ENCODE results near the gene EHF. TPM values are rescaled to one million over a fixed set of nuclear protein-coding genes. Genes with fewer than 3 reads are reported as not detected.
A peak's percentile ranks its signal among the peaks of the same experiment; 100 is the strongest.

Gene EHF
- total RNA-seq, 2 donors from 2014 or later, result 0.22 TPM; not detected in 1

DNA sequence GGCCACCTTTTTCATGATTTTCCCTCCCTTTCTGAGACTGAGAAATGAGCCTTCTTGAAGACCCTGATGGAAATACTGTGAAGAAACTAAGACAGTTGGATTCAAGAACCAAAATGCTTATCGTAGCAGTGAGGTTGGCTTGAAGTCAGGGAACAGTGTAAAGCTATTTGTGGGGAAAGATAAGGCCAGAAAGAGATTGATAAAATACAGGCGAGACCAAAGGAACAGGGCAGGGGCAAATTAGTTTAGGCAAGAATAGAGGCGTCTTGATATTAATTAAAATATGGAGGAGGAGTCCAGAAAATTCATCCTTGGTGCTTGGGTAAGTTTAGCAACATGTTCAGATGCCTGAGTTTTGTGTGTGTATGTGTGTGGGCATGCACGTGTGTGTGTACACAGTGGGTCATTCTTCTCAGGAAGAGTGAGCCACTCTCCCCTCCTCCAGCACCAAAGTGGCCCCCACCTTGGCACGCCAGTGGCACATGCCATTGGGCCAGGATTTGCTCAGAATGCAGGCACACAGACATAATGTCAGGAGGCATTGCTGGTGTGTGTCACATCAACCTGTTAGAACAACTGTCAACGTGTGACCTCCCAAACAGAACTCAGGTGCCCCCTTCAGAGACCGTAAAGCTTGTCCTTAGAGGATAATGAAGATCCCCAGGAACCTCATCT is 3.9 kb upstream of the EHF start:
- Histone ChIP-seq H3K4me1 (ENCODE audit: control insufficient read depth, insufficient read depth, low read length) (peaks cover 16% of the 10 kb centered on the region), H3K4me3 (ENCODE audit: low read length) (no peak overlapping the region), H3K27ac (ENCODE audit: low read depth, low read length) (no peak overlapping the region), H3K27me3 (ENCODE audit: control insufficient read depth, insufficient read depth, low read length, poor library complexity, severe bottlenecking) (no peaks in the 10 kb centered on the region), H3K9ac (ENCODE audit: extremely low read depth, low read length, poor library complexity, severe bottlenecking) (no peak overlapping the region), H3K9me3 (ENCODE audit: control insufficient read depth, low read length) (no peaks in the 10 kb centered on the region), H3K36me3 (ENCODE audit: control insufficient read depth, insufficient read depth, low read length) (no peaks in the 10 kb centered on the region)
- TF ChIP-seq CTCF (conservative IDR thresholded peaks at IDR 0.05), result no peak
- no peak for DNase-seq
- 88 to 94% methylated on average over 5 to 7 of the region's 7 CpGs for WGBS, 2 experiments (ENCODE audit: insufficient coverage in 1 of 2, insufficient read length in 1 of 2)
- Mint-ChIP-seq H3K27ac (no peak overlapping the region), H3K4me1 (peaks cover 72% of the 10 kb centered on the region), H3K9me3 (no peaks in the 10 kb centered on the region), H3K4me3 (no peak overlapping the region), H3K27me3 (ENCODE audit: insufficient read depth) (no peaks in the 10 kb centered on the region), H3K36me3 (ENCODE audit: low read depth) (no peaks in the 10 kb centered on the region)

DNA sequence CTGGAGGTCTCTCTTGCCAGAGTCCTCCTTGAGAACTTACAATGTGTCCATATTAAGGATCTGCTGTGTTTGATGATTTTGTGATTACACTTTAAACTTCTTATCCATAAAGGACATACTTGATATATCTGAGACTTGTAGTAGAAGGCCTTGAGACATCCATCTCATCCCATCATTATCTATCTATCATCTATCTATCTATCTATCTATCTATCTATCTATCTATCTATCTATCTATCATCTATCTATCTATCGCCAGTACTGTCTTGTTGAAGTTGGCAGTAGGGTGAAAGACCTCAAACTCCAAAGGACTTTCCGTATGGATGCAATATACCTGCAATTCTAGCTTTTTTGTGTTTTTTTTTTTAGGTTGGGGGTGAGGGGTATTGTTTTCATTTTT is 2.5 kb upstream of the EHF start:
- no peak overlapping the region for H3K9ac ChIP-seq (ENCODE audit: extremely low read depth, low read length, poor library complexity, severe bottlenecking)
- H3K4me3 ChIP-seq (ENCODE audit: low read length), result peak overlapping the region; percentile 37
- DNase-seq, result no peak
- TF ChIP-seq CTCF (conservative IDR thresholded peaks at IDR 0.05), result no peak
- no peaks in the 10 kb centered on the region for H3K9me3 Mint-ChIP-seq
- H3K4me1 ChIP-seq (ENCODE audit: control insufficient read depth, insufficient read depth, low read length), result peaks cover 16% of the 10 kb centered on the region
- H3K36me3 ChIP-seq (ENCODE audit: control insufficient read depth, insufficient read depth, low read length), result no peaks in the 10 kb centered on the region
- H3K27me3 ChIP-seq (ENCODE audit: control insufficient read depth, insufficient read depth, low read length, poor library complexity, severe bottlenecking), result no peaks in the 10 kb centered on the region
- H3K36me3 Mint-ChIP-seq (ENCODE audit: low read depth), result no peaks in the 10 kb centered on the region
- no peak overlapping the region for H3K4me3 Mint-ChIP-seq
- 90% methylated on average over 2 of the region's 2 CpGs; no CpG with 5 or more reads in 1 of the 2 experiments for WGBS, 2 experiments (ENCODE audit: insufficient coverage in 1 of 2, insufficient read length in 1 of 2)
- H3K9me3 ChIP-seq (ENCODE audit: control insufficient read depth, low read length), result no peaks in the 10 kb centered on the region
- no peak overlapping the region for H3K27ac Mint-ChIP-seq
- no peaks in the 10 kb centered on the region for H3K27me3 Mint-ChIP-seq (ENCODE audit: insufficient read depth)
- H3K4me1 Mint-ChIP-seq, result peaks cover 69% of the 10 kb centered on the region
- no peak overlapping the region for H3K27ac ChIP-seq (ENCODE audit: low read depth, low read length)

DNA sequence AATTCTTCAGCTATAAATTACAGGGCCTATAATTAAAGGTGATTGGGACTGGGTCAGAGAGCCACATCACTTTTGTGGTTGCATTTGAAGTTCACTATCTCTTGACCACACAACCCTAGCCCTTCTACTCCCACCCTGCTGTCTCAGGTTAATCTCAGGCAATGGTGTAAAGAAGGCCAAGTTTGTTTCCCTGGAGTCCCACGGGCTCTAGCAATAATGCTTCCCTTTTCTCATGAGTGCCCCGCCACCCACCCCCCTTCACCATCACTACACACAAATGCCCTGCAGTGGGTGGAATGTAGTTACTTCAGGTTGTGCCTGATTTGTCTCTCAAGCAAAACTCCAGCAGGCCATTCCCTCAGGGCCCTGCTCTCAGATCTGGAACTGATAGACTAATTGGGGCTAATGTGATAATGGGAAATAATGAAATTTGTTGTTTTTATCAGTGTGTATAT is 1.8 kb upstream of the EHF start:
- no peak overlapping the region for H3K4me3 Mint-ChIP-seq
- peaks cover 63% of the 10 kb centered on the region for H3K4me1 Mint-ChIP-seq
- H3K27me3 Mint-ChIP-seq (ENCODE audit: insufficient read depth), result no peaks in the 10 kb centered on the region

More for the DNA sequence above, 1.8 kb upstream of the EHF start:
- Histone ChIP-seq H3K9me3 (ENCODE audit: control insufficient read depth, low read length) (no peaks in the 10 kb centered on the region), H3K4me1 (ENCODE audit: control insufficient read depth, insufficient read depth, low read length) (peaks cover 10% of the 10 kb centered on the region), H3K27me3 (ENCODE audit: control insufficient read depth, insufficient read depth, low read length, poor library complexity, severe bottlenecking) (no peaks in the 10 kb centered on the region), H3K4me3 (ENCODE audit: low read length) (no peak overlapping the region), H3K36me3 (ENCODE audit: control insufficient read depth, insufficient read depth, low read length) (no peaks in the 10 kb centered on the region), H3K27ac (ENCODE audit: low read depth, low read length) (no peak overlapping the region), H3K9ac (ENCODE audit: extremely low read depth, low read length, poor library complexity, severe bottlenecking) (no peak overlapping the region)
- no peak for TF ChIP-seq CTCF (conservative IDR thresholded peaks at IDR 0.05)
- Mint-ChIP-seq H3K27ac (no peak overlapping the region), H3K9me3 (no peaks in the 10 kb centered on the region), H3K36me3 (ENCODE audit: low read depth) (no peaks in the 10 kb centered on the region)
- no peak for DNase-seq
- WGBS, 2 experiments (ENCODE audit: insufficient coverage in 1 of 2, insufficient read length in 1 of 2), result 83% methylated on average over 1 of the region's 2 CpGs; no CpG with 5 or more reads in 1 of the 2 experiments
